ENCODE results near the gene EFS. TPM values are rescaled to one million over a fixed set of nuclear protein-coding genes. Genes with fewer than 3 reads are reported as not detected.

EFS gene
- total and polyA plus RNA-seq, 2 of the 8 experiments (the other 6 are each of a cell fraction or from before 2014, with no cell fraction given), result 27.8 to 28.6 TPM

GRCh38 chr14:23358042-23358441 lies 6.9 kb downstream of the EFS start:
- H3K9me3 ChIP-seq (ENCODE audit: insufficient read depth in 2 of 2, low read depth in 1 of 2, low read length in 1 of 2), result no peaks in the 10 kb centered on the region
- H3K23me2 ChIP-seq (ENCODE audit: low read depth, low read length), result no peaks in the 10 kb centered on the region
- no peak overlapping the region for H3K18ac ChIP-seq (ENCODE audit: extremely low read depth, low read length)
- no peak overlapping the region for H2BK20ac ChIP-seq (ENCODE audit: low read length)
- peaks cover 0 to 8% (median 4%) of the 10 kb centered on the region in 4 experiments; a peak in 4 of 7 replicates for H3K27me3 ChIP-seq (replicated peaks in 1 of 4; ENCODE audit: control insufficient read depth in 3 of 4, extremely low read depth in 1 of 4, insufficient read depth in 3 of 4, low read length in 3 of 4)
- DNase-seq (ENCODE audit: low read depth in 1 of 2, low spot score in 2 of 2), result no peak
- FAIRE-seq, result no peak
- no peak overlapping the region for H3K56ac ChIP-seq (replicated peaks; ENCODE audit: insufficient read length, low read depth, low read length)
- no peak overlapping the region for H3K4ac ChIP-seq (replicated peaks; ENCODE audit: insufficient read length, low read depth, low read length)
- no peak overlapping the region for H3K4me2 ChIP-seq (ENCODE audit: insufficient read depth in 1 of 2, low read depth in 2 of 2, low read length in 2 of 2)
- no peak overlapping the region for H4K8ac ChIP-seq (ENCODE audit: extremely low read depth, insufficient read depth, low read length)
- H3K79me2 ChIP-seq (ENCODE audit: control insufficient read depth in 1 of 2, insufficient read depth in 2 of 2, low read length in 2 of 2), result no peaks in the 10 kb centered on the region
- H3K23ac ChIP-seq (ENCODE audit: insufficient read length), result no peak overlapping the region
- H3K27ac ChIP-seq (ENCODE audit: low read depth, low read length), result no peak overlapping the region
- no peak overlapping the region for H3K4me3 ChIP-seq (ENCODE audit: extremely low read depth in 1 of 4, insufficient read depth in 2 of 4, low read depth in 3 of 4, low read length in 4 of 4)
- no peak overlapping the region for H4K5ac ChIP-seq (ENCODE audit: insufficient read length, low read depth, low read length)
- TF ChIP-seq YY1 (IDR thresholded peaks at IDR 0.05; ENCODE audit: low read depth, low read length) (no peak), SRF (IDR thresholded peaks at IDR 0.05; ENCODE audit: low read depth, low read length) (no peak), CREB1 (IDR thresholded peaks at IDR 0.05) (no peak), ATF3 (IDR thresholded peaks at IDR 0.05; ENCODE audit: insufficient read depth, low read depth, low read length) (no peak), TBP (IDR thresholded peaks at IDR 0.05; ENCODE audit: low read depth, low read length) (no peak), PHF8 (conservative IDR thresholded peaks at IDR 0.05; ENCODE audit: low read depth, low read length) (no peak)
- TF ChIP-seq, protein P1, sequence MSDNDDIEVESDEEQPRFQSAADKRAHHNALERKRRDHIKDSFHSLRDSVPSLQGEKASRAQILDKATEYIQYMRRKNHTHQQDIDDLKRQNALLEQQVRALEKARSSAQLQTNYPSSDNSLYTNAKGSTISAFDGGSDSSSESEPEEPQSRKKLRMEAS (IDR thresholded peaks at IDR 0.05), result no peak
- H3K79me1 ChIP-seq (ENCODE audit: low read depth, low read length), result no peaks in the 10 kb centered on the region
- ChIA-PET CTCF (ENCODE audit: partially characterized antibody) (interaction anchor here (0.6 to 20.9 kb wide), 6 partner anchors 11 to 99 kb away, joined by 3 to 333 read pairs (median 6); partner anchors contain the start of genes CMTM5, IL25 and MYH7), POLR2A (ENCODE audit: partially characterized antibody) (interaction anchor here (0.8 to 1.7 kb wide), 3 partner anchors 9 to 36 kb away, joined by 3 to 5 read pairs (median 3); partner anchors contain the start of gene PABPN1)
- H2AFZ ChIP-seq (ENCODE audit: low read length), result no peak overlapping the region
- WGBS, 2 experiments (ENCODE audit: extremely low coverage in 1 of 2, insufficient coverage in 1 of 2, insufficient read length in 1 of 2, insufficient replicate concordance in 2 of 2, low coverage in 1 of 2, low lambda C conversion rate in 2 of 2, missing lambda C conversion rate in 1 of 2), result 84% methylated on average over 3 of the region's 3 CpGs; no CpG with 5 or more reads in 1 of the 2 experiments
- H3K4me1 ChIP-seq (replicated peaks in 1 of 4; ENCODE audit: control insufficient read depth in 3 of 4, insufficient read depth in 4 of 4, low read length in 3 of 4), result peaks cover 0 to 2% (median under 1%) of the 10 kb centered on the region in 4 experiments; a peak in 4 of 7 replicates
- no peak overlapping the region for H2BK120ac ChIP-seq (replicated peaks; ENCODE audit: low read depth, low read length)
- no peak overlapping the region for H3K9ac ChIP-seq (replicated peaks in 1 of 4; ENCODE audit: extremely low read depth in 1 of 4, low read depth in 3 of 4, low read length in 3 of 4)
- H2BK12ac ChIP-seq (ENCODE audit: low read depth, low read length), result no peak overlapping the region
- no peak overlapping the region for H4K91ac ChIP-seq (replicated peaks; ENCODE audit: insufficient read length, low read length)
- H2BK15ac ChIP-seq (ENCODE audit: low read length), result no peak overlapping the region
- no peak overlapping the region for H2BK5ac ChIP-seq (ENCODE audit: low read depth, low read length)
- H3K14ac ChIP-seq (ENCODE audit: insufficient read length), result no peak overlapping the region
- H3K36me3 ChIP-seq (ENCODE audit: control insufficient read depth in 2 of 4, insufficient read depth in 4 of 4, low read length in 3 of 4), result peaks cover 0 to 22% (median 10%) of the 10 kb centered on the region in 4 experiments; a peak in 4 of 8 replicates
- no peak overlapping the region for H2AK5ac ChIP-seq (ENCODE audit: low read depth, low read length)
- peaks cover 8 to 10% of the 10 kb centered on the region in 2 experiments for H4K20me1 ChIP-seq (replicated peaks in 1 of 2; ENCODE audit: control insufficient read depth in 1 of 2, insufficient read depth in 2 of 2, low read length in 2 of 2)
